DLD1 (cell line): ENCODE measurements around the gene FNDC5.

Experiments used
- in situ Hi-C: cut with HindIII; loops from 2 replicates; pipeline ENCODE4 v1.10.0; 2017; ENCODE audit warnings: low sequenced_read_pairs

FNDC5 gene

DNA sequence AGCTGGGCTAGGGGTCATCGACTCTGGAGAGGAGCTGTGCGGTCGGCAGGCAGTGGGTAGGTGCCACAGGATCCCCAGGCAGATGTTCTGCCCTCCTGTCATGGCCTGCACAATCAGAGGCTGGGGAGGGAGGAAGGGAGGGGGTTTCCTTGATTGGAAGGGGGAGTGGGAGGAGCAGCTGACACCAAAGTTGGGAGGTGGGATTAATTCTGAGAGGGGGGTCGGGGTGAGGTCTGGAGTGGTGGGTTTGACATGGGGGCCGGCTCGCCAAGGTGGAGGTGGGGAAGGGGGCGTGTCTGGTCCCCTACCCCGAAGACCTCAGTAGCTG lies 14.9 kb upstream of the FNDC5 start:
- in situ Hi-C loops: no loop called here

DNA sequence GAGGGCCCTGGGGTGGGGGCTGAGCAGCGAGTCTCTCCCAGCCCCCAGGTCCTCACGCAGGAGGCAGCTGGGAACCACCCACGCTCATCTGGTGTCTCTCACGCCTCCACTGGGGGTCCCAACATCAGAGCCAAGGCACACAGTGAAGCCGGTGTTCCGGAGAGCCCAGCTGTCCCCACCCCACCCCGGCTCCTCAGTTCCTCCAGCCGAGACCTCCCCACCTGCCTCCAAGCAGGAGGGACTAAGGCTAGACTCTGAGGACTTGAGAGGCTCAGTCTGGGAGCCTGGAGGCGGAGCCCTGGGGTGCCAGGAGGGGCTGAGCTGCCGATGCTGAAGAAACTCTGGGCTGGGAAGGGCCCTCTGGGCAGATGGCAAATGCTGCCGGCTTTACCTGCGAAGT lies 14.0 kb upstream of the FNDC5 start:
- in situ Hi-C loops: no loop called here

GRCh38 chr1:32884032-32884372 lies 13.3 kb upstream of the FNDC5 start:
- in situ Hi-C loops: no loop called here

DNA sequence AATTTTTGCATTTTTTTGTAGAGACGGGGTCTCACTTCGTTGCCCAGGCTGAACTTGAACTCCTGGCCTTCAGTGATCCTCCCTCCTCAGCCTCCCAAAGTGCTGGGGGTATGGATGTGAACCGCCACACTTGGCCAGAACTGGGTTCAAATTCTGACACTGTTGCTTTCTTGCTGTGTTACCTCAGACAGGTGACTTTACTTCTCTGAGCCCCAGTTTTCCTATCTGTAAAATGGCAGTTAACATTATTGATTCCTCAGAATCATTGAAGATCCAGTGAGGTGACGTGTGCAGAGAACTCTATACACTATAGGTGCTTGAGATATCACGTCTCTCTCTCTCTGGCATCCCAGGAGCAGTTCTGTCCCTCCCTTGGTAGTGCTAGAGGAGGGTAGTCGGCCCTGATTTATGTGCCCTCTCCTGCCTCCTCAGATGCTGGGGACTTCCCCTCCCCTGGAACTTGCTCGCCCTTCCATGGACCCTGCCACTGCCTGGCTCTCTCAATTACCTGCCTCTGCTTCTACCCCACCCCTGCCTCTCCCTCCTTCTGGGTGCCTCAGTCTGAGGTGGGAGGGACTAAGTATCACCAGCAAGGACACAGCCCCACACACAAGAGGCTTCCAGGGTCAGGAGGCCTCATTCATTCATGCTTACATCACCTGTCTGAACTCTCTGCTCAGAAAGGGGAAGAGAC lies 12.8 kb upstream of the FNDC5 start:
- in situ Hi-C loops: no loop called here

- in situ Hi-C loops: no loop called here
Observed at GRCh38 chr1:32881871-32882850, 11.4 kb upstream of the FNDC5 start.

DNA sequence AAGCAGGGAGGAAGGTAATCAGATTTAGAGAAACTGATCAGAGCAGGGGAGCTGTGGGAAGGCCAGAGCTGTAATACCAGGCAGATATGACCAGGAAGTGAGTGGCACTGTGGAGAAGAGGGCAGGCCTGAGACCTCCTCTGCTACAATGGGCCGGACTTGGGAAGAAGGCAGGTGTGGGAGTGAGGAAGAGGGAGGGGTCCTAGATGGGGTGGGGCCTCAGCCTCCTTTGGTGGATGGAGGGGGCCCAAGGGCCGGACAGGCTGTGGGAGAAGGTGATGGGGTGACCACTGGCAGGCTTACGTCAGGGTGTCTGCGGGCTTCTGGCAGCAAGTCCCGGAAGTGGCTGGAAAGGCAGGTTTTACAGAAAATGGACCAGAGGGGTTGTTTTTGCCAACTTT lies 10.6 kb upstream of the FNDC5 start:
- in situ Hi-C loops: no loop called here

- in situ Hi-C loops: no loop called here
Observed at GRCh38 chr1:32878637-32879041, 7.9 kb upstream of the FNDC5 start.

DNA sequence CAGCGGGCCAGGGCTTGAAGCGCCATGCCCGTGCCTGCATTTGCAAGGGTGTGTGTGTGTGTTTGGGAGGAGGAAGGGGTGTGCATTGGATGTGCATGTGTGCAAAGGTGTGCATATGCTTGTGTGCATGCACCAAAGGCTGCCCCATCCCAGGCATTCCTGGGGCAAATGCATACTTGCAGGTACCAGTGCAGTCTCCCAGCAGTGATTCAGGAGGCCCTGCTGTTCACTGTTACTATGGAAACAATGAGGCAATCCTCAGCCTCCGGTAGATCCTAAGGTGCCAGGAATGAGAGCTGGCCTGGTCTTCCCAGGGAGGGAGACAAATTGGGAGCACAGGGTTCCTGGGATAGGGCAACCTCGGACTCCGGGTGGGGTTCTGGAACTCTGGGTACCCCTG lies 7.5 kb upstream of the FNDC5 start:
- in situ Hi-C loops: no loop called here

DNA sequence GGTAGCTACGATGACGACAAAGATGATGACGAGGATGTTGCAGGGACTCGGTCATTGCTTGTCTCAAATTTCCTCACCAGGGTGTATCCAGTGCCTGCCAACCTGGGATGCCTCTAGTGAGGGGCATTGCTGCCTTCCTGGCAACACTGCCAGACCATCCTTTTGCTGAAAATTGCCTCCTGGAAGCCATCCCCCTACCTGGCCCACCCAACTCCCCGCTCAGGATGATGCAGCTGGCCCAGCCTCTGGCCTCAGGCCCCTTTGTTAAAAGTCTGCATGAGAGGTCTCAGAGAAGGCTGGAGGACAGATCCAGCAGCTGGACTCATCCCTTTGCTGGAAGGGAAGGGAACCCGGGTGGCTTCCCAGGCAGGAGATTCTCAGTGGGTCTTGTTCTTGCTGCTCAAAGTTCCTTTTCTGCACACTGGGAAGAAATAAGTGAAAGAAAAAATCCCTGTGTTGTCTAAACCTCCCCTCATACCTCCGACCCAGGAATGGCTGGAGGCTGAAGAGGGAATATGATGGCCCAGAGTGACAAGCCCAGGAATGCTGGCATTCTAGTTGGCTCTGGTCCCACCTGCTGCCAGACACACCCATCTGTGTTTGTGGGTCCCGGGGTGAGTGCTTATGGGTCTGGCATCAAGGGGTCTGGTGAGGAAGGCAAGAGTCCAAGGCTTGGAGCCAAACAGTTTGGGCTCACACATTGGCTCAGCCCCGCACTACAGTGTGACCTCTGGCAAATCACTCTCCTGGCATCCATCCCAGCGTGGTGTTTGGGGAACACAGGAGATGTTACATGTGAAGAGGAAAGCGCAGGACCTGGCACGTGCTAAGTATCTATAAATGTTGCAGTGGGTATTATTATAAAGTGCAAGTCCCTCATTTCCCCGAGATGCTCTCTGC lies 6.7 kb upstream of the FNDC5 start:
- in situ Hi-C loops: no loop called here

DNA sequence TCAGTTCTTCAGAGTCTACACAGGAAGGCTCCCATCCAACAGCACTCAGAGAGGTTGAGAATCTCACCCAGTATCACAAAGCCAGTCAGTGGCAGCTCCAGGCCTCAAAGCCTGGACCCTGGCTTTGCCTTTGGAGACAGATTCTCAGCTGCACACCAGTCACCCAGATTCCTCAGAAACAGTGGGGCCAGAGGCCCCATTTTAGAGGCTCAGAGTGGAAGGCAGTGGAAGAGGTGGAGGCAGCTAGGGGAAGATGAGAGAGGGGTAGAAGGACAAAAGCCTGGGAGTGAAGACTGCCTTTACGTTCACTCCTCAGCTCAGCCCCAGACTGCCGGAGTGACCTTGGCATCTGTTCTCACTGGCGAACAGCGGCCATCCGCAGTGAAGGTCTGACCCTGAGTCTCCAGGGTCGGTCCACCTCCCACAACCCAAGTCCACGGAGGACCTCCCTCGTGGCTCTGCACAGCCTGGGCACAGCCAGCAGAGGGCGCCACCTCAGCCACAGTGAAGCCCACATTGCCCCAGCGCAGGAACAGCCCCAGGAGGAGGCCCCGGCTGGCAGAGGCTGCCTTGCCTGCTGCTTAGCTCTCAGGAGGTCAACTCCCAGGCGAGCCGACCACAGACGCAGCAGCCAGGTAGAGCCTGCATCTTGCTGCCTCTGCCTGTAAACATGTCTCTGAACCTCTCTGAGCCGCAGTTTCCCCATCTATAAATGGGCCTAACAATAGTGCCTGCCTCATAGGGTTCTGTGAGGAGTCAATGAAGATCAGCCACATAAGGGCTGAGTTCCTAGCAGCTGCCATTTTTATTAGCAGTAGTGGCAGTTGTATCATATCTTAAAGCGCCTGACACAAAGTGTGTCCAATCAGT lies 5.9 kb upstream of the FNDC5 start:
- in situ Hi-C loops: no loop called here

DNA sequence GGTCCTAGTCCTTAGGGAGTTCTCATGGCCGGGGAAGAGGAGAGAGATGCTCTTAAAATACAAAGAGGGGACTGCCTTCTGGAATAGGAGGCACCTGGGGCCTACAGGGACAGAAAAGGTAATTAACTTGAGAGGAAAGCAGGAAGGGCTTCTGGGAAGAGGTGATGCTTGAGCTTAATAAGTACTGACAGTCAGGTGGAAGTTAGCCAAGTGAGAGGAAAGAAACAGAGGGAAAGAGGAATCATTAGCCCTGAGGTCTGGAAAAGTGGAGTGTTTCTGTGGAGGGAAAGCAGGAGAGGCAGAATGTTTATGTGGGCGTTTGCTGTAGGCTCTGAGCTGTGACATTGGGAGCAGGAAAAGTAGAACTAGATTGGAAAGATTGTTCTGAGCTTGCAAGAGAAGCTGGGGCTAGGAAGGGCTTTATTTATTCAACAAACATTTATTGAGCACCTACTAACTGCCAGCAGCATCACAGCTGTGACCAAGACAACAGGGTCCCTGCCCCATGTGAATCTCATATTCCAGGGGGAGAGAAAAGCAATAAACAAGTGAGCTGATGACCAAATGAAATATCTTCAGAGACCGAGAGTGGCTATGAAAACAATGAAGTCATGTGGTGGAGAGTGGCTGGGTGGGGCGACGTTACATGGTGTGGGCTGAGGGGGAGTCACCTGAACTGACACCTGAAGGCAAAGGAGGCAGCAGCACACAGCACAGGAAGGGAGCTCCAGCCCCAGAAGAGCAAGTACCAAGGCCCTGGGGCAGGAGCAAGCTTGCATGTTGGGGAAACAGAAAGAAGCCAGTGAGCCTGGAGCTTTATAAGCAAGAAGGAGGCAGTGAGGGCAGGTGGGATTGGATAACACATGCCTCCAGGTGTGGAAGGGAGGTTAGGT lies 4.4 kb upstream of the FNDC5 start:
- in situ Hi-C loops: no loop called here

DNA sequence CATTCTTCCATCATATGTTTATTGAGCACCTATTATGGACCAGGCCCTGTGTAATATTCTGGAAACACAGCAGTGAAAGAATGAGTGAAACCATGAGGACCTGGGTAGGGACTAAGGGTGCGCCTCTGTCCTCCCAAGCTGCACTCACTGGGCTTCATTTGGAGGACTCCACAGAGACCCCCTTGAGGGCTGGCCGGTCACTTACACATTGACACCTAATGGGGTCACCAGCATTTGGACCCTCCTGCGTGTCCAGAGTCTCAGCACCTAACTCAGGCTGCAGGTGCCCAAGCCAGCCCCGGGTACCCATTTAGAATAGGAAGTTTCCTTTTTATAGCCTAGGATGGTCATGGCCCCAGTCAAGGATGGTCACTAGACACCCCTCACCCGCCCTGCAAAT lies 2.8 kb upstream of the FNDC5 start:
- in situ Hi-C loops: no loop called here

GRCh38 chr1:32872192-32872460 lies 1.4 kb upstream of the FNDC5 start:
- in situ Hi-C loops: no loop called here

DNA sequence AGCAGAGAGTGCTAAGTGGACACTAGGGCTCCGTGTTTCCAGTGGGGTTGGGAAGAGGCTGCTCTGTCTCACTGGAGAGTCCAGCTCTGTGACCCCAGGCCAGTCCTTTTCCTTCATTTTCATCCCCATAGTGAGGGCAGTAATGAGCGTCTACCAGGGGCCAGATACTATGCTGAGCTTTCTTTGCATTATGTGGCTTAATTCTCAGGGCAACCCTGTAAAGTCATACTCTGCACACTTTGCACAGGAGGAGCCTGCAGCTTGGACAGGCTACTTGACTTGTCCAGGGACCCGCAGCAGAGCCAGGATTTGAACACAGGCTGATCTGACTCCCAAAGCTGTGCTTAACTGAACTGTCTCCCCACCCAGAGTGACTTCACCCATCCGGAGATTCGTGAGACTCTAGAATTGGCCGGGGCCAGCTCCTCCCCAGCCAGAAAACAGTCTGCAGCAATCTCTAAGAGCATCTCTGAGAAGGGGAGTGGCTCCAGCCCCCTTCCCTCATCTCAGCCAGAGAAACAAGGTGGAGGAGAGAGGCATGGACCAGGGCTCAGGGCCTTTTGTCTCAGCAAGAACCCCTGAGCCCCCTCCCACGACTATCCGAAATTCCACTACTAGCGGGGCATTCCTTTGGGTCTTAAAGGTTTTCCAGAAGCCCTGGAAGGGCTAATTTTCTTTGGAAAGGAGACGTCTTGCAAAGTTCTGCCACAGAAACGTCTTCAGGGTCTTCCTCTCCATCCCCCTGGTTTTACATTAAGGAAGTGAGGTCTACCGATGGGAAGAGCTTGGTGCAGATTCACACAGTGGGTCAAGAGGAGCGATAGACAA lies 866 bp upstream of the FNDC5 start:
- in situ Hi-C loops: no loop called here

- in situ Hi-C loops: no loop called here
Observed at GRCh38 chr1:32869923-32870614, 643 bp downstream of the FNDC5 start.

DNA sequence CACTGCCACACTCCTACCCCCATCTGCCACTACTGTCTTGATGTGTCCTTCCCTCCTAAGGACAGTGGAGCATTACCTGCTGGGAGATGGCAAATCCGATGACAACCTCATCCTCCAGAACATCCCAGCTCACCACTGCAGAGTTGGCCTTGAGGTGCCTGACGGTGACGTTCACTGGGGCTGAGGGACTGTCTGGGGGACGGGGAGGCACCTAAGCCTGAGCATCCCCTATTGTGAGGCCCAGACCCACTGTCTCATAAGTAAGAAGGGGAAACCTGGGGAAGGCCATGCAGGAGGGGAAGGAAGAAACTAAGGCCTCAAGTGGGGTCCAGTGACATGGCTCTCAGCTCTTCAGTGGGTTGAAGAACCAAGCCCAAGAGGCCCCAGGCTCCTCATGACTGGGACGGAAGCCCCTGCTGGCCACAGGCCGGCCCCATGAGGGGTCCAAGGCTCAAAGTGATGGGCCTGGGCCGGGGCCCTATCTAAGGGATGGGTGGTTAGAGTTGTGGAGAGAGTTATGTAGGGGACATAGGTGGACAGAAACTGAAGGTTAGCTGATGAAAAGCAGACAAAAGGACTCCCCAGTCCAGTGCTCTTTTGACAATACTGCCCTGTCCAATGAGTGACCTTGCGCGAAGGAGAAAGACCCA lies 1.8 kb downstream of the FNDC5 start:
- in situ Hi-C loops: no loop called here

GRCh38 chr1:32868085-32868484 lies 2.6 kb downstream of the FNDC5 start:
- in situ Hi-C loops: no loop called here

DNA sequence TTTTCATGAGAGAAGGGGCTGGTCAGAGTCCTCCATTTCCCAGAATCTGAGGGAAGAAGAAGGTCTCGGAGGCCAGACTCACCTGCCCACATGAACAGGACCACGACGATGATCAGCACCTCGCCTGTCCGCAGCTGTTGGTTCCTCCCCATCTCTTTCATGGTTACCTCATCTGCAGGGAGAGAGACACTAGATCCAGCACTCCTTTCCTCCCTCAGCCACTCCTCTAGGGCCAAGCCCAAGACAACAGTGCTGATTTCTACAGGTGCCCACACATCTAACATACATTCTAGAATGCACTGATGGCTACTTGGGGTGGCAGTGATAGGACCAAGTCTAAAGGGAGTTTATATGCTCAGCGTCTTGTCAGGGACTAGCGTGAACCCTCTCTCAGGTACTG lies 3.0 kb downstream of the FNDC5 start:
- in situ Hi-C loops: no loop called here
